Spinal cord (tissue), 10 donors: ENCODE results near the gene RBM22. TPM values are rescaled to one million over a fixed set of nuclear protein-coding genes. Genes with fewer than 3 reads are reported as not detected.
A peak's percentile ranks its signal among the peaks of the same experiment; 100 is the strongest.
"Not testable (repeated sequence)": the region's sequence is repeated elsewhere in the genome, so short reads cannot be mapped to it uniquely, and the experiment has no call there.

Experiments used
- DNase-seq, 6 donors: peaks; one replicate each; pipeline versions ENCODE4 v3.0.0 to v3.0.0-alpha.2; 2013 to 2015; ENCODE audit warnings: low spot score in 6 of 6, low read depth in 4 of 6
- H3K27ac ChIP-seq: one replicate; pipeline ENCODE4 v1.5.1; 2013; ENCODE audit warnings: low read depth, low read length, control low read depth
- H3K27me3 ChIP-seq: one replicate; pipeline ENCODE4 v1.6.1; 2013; ENCODE audit warnings: low read length; ENCODE audit not compliant: control insufficient read depth, insufficient read depth
- H3K36me3 ChIP-seq: one replicate; pipeline ENCODE4 v1.6.1; 2013; ENCODE audit warnings: low read length; ENCODE audit not compliant: control insufficient read depth, insufficient read depth
- H3K4me1 ChIP-seq: one replicate; pipeline ENCODE4 v1.6.1; 2013; ENCODE audit warnings: low read length; ENCODE audit not compliant: control insufficient read depth, insufficient read depth
- H3K4me3 ChIP-seq: one replicate; pipeline ENCODE4 v1.5.1; 2013; ENCODE audit warnings: low read depth, low read length, control low read depth
- H3K9me3 ChIP-seq: one replicate; pipeline ENCODE4 v1.6.1; 2013; ENCODE audit warnings: low read length; ENCODE audit not compliant: control insufficient read depth, insufficient read depth
- WGBS: methylation state at CpG from one replicate; pipeline ENCODE4 v1.1.5; 2013; ENCODE audit warnings: missing lambda C conversion rate; ENCODE audit not compliant: insufficient coverage; 5-methylcytosine and 5-hydroxymethylcytosine counted together
- long read RNA-seq, 4 donors: transcript quantifications; one replicate each; lab custom pipeline, GENCODE V29; 2026
- polyA plus RNA-seq, 2 donors: library from polyadenylated mRNA; unstranded; fragments of 120-200 nt; gene quantifications; one replicate each; pipeline ENCODE4 v1.2.1, GENCODE V29; 2013; ENCODE audit not compliant: insufficient read length in 2 of 2
- total RNA-seq, 2 donors: library from RNA; depleted of rRNA in 1 of 2; stranded (reverse); fragments of 120-200 nt in 1 of 2; fragments of >200 nt in 1 of 2; gene quantifications; one replicate each; pipeline versions ENCODE4 v1.2.3 to v1.2.4, GENCODE V29; 2013 to 2014
- donor health status: healthy.

Gene RBM22
- 10 to 100 TPM; 29.7 to 45.2 TPM for total RNA-seq
- 10 to 100 TPM; 64.3 to 69.4 TPM for polyA plus RNA-seq
- long read RNA-seq, donor 1, transcript RBM22-201 (11 exons, 2,342 nt): major isoform, 15 of 18 reads
- long read RNA-seq, donor 1, partial matches to known transcripts: 0 of 18 reads
- long read RNA-seq, donor 1, other reads (novel, unspliced or antisense): 0 of 18 reads
- long read RNA-seq, donor 2, partial matches to known transcripts: 0 of 5 reads
- long read RNA-seq, donor 2, other reads (novel, unspliced or antisense): 0 of 5 reads
- long read RNA-seq, donor 3, partial matches to known transcripts: 8 of 14 reads
- long read RNA-seq, donor 3, other reads (novel, unspliced or antisense): 0 of 14 reads
- long read RNA-seq, donor 4, transcript RBM22-201 (11 exons, 2,342 nt): major isoform, 11 of 17 reads
- long read RNA-seq, donor 4, partial matches to known transcripts: 0 of 17 reads
- long read RNA-seq, donor 4, other reads (novel, unspliced or antisense): 0 of 17 reads

DNA sequence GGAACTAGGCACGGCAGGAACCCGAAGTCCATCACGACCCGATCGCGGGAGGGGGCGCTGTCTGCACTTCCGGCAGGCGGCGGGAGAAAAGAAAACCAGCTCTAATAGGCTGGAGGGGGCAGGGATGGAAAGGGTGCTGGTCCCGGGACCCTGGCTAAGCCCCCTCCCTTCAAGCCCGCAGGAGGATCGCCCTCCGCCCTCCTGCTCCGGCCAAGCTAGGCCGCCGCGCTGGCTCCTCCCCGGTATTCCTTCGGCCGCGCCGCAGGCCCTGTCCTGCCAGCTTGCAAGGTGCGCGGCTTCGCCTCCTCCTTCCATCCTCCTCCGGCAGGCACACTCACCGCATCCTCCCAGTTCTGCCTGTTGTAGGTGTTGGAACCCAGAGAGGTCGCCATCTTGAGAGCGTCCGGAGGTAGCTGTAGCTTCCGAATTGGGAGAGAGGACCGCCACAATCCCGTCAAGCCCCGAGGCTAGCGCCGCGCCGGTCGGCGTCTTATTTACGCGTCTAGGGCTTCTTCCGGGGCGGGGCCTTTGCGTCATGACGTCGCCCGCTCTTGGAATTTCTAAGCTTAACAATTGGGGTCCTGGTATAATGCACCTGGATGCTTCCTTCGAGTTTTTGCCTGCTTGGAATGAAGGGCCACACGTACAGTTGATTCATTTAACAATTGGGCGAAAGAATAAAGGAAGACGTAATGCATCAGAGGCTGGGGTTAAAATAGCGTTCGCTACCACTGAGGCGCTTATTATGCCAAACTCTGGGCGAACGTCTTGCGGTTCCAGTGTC is at the start of gene RBM22:
TSS of gene RBM22 (minus strand) at position 469 of the 784 bp plus-strand sequence. CDS start at position 392, 77 bp downstream.
- H3K27me3 ChIP-seq: no peaks in the 10 kb centered on the region
- 0% methylated on average over 59 of the region's 59 CpGs for WGBS
- peak; percentile 89 to 99 (median 92) for DNase-seq
- peaks cover 3% of the 10 kb centered on the region for H3K4me1 ChIP-seq
- peak within 1 kb of the TSS; percentile 96 for H3K27ac ChIP-seq
- H3K4me3 ChIP-seq: peak within 1 kb of the TSS; percentile 100
- peaks cover 18% of the 10 kb centered on the region for H3K36me3 ChIP-seq
- H3K9me3 ChIP-seq: no peaks in the 10 kb centered on the region

DNA sequence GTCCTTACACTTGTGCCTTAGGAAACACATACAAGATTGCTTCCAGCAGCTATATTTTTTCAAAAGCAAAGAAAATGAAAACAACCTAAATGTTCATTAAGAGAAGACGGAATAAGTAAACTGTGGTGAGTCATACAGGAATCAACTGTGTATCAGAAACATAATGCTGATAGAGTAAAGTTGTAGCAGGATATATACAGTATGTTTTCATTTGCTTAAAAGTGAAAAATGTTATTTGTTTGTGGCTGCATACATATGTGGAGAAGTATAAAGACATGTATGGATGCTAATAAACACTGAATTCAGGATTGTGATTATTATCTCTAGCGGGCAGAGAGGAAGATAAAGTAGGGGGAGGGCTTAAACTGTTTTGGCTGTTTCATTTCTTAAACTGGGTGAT is 49.6 kb upstream of the RBM22 start:
- Histone ChIP-seq H3K27me3 (no peaks in the 10 kb centered on the region), H3K4me1 (no peaks in the 10 kb centered on the region), H3K4me3 (no peak overlapping the region), H3K36me3 (peaks cover 18% of the 10 kb centered on the region), H3K9me3 (no peaks in the 10 kb centered on the region), H3K27ac (no peak overlapping the region)
- DNase-seq: no peak
- 75% methylated on average over 1 of the region's 2 CpGs for WGBS

DNA sequence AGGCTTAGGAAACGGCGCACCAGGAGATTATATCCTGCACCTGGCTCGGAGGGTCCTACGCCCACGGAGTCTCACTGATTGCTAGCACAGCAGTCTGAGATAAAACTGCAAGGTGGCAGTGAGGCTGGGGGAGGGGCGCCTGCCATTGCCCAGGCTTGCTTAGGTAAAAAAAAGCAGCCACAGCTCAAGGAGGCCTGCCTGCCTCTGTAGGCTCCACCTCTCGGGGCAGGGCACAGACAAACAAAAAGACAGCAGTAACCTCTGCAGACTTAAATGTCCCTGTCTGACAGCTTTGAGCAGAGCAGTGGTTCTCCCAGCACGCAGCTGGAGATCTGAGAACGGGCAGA is 42.3 kb upstream of the RBM22 start:
- not testable (repeated sequence) for H3K27ac ChIP-seq, H3K9me3 ChIP-seq, H3K4me1 ChIP-seq, H3K36me3 ChIP-seq, H3K27me3 ChIP-seq, DNase-seq, H3K4me3 ChIP-seq
- 99% methylated on average over 9 of the region's 9 CpGs for WGBS

- not testable (repeated sequence) for H3K27ac ChIP-seq, H3K36me3 ChIP-seq, H3K27me3 ChIP-seq, H3K9me3 ChIP-seq, H3K4me3 ChIP-seq, H3K4me1 ChIP-seq, DNase-seq
- 90% methylated on average over 15 of the region's 18 CpGs for WGBS
Measured at GRCh38 chr5:150742455-150743141, 41.7 kb upstream of the RBM22 start.

DNA sequence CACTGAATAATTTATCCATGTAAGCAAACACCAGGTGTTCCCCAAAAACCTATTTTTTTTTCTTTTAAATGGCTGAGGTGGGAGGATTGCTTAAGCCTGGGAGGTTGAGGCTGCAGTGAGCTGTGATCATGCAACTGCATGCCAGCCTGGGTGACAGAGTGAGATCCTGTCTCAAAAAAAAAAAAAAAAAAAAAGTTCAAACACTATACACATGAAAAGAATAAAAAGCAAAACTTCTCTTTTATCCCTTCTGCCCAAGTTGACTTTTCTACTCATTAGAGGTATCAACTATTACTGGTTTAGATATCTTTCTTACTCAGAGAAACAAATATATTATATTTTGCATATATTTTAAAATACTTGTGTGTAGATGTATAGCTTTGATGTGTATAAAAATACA is 40.1 kb upstream of the RBM22 start:
- H3K4me3 ChIP-seq: no peak overlapping the region
- H3K9me3 ChIP-seq: peaks cover 3% of the 10 kb centered on the region
- peaks cover 5% of the 10 kb centered on the region for H3K36me3 ChIP-seq
- no peak overlapping the region for H3K27ac ChIP-seq
- no peaks in the 10 kb centered on the region for H3K27me3 ChIP-seq
- no peak for DNase-seq
- H3K4me1 ChIP-seq: no peaks in the 10 kb centered on the region

DNA sequence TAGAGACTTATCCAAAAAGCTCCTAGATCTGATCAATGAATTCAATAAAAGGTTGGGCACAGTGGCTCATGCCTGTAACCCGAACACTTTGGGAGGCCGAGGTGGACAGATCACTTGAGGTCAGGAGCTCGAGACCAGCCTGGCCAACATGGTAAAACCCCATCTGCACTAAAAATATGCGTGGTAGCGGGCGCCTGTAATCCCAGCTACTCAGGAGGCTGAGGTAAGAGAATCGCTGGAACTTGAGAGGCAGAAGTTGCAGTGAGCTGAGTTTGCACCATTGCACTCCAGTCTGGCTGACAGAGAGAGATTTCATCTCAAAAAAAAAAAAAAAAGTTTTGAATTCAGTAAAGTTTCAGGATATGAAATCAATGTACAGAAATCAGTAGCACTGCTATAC is 38.0 kb upstream of the RBM22 start:
- Histone ChIP-seq H3K9me3 (peaks cover 3% of the 10 kb centered on the region), H3K4me3 (no peak overlapping the region), H3K4me1 (no peaks in the 10 kb centered on the region), H3K36me3 (peaks cover 11% of the 10 kb centered on the region), H3K27me3 (no peaks in the 10 kb centered on the region), H3K27ac (no peak overlapping the region)
- WGBS: 93% methylated on average over 4 of the region's 7 CpGs
- DNase-seq: no peak

- Histone ChIP-seq H3K27ac (no peak overlapping the region), H3K4me1 (no peaks in the 10 kb centered on the region), H3K4me3 (no peak overlapping the region), H3K27me3 (no peaks in the 10 kb centered on the region), H3K36me3 (peaks cover 17% of the 10 kb centered on the region), H3K9me3 (peaks cover 3% of the 10 kb centered on the region)
- DNase-seq: peak in 1 of 6 donors; percentile 3
- WGBS: 97% methylated on average over 7 of the region's 7 CpGs
Measured at GRCh38 chr5:150734579-150735384, 33.9 kb upstream of the RBM22 start.

GRCh38 chr5:150731669-150732242 is 30.9 kb upstream of the RBM22 start:
- no peak overlapping the region for H3K27ac ChIP-seq
- no CpG with 5 or more reads among the region's 6 CpGs for WGBS
- peaks cover 22% of the 10 kb centered on the region for H3K36me3 ChIP-seq
- no peak for DNase-seq
- no peak overlapping the region for H3K4me3 ChIP-seq
- H3K9me3 ChIP-seq: peaks cover 3% of the 10 kb centered on the region
- no peaks in the 10 kb centered on the region for H3K4me1 ChIP-seq
- no peaks in the 10 kb centered on the region for H3K27me3 ChIP-seq

DNA sequence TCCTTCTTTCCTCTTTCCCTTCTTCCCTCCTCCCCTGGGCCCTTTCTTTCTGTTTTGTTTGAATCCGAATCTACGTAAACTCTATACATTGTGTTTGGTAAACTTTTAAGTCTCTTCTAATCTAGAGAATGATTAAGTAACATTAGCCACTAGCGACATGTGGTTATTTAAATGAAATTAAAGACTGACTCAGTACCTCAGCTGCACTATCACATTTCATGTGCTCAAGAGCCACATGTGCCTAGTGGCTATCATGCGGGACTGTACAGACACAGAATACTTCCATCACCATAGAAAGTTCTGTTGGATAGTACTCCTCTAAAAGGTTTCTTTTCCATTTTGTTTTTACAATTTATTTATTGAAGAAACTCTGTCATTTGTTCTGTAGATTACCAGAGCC is 29.0 kb upstream of the RBM22 start:
- H3K9me3 ChIP-seq: no peaks in the 10 kb centered on the region
- peaks cover 29% of the 10 kb centered on the region for H3K36me3 ChIP-seq
- no peak overlapping the region for H3K27ac ChIP-seq
- H3K27me3 ChIP-seq: no peaks in the 10 kb centered on the region
- no peak overlapping the region for H3K4me3 ChIP-seq
- no CpG with 5 or more reads among the region's 4 CpGs for whole genome bisulfite sequencing
- H3K4me1 ChIP-seq: no peaks in the 10 kb centered on the region
- DNase-seq: no peak
